GM21529 (cell line): ENCODE results near the gene CHTF18.
"Not testable (repeated sequence)": the region's sequence is repeated elsewhere in the genome, so short reads cannot be mapped to it uniquely, and the experiment has no call there.

ENCODE experiments used
- ATAC-seq: cut with Tn5 transposase; IDR thresholded peaks from one replicate; pipeline ENCODE4 v1.9.1; 2021; ENCODE audit not compliant: unreplicated experiment

The CHTF18 gene

GRCh38 chr16:788399-789126 is at the start of gene CHTF18:
CHTF18 (plus strand) TSS chr16:788620; CDS start chr16:788685, 65 bp downstream.
- peak; percentile 65 for ATAC-seq

GRCh38 chr16:739560-740458 is 48.6 kb upstream of the CHTF18 start:
- no peak for ATAC-seq

- ATAC-seq: peak; percentile 5
These were observed 48.0 kb upstream of the CHTF18 start for GRCh38 chr16:740459-740763.

- peak; percentile 64 for ATAC-seq
These were observed 47.5 kb upstream of the CHTF18 start, which contains the start of gene CIAO3 for GRCh38 chr16:740764-741505. CIAO3 (minus strand) TSS chr16:740997; CDS start chr16:740985, 12 bp downstream.

- ATAC-seq: no peak
These were observed 46.3 kb upstream of the CHTF18 start for GRCh38 chr16:741986-742629.

- not testable (repeated sequence) for ATAC-seq
These were observed 45.5 kb upstream of the CHTF18 start for GRCh38 chr16:742894-743293.

- ATAC-seq: no peak
These were observed 44.5 kb upstream of the CHTF18 start for GRCh38 chr16:743794-744500.

- ATAC-seq: no peak
These were observed 42.7 kb upstream of the CHTF18 start for GRCh38 chr16:745739-746138.

- ATAC-seq: no peak
These were observed 41.8 kb upstream of the CHTF18 start for GRCh38 chr16:746637-747036.

- ATAC-seq: no peak
These were observed 40.3 kb upstream of the CHTF18 start for GRCh38 chr16:747978-748746.

- ATAC-seq: no peak
These were observed 39.4 kb upstream of the CHTF18 start for GRCh38 chr16:749010-749409.

- no peak for ATAC-seq
These were observed 37.9 kb upstream of the CHTF18 start for GRCh38 chr16:750485-750884.

GRCh38 chr16:751152-752006 is 37.0 kb upstream of the CHTF18 start:
- no peak for ATAC-seq

- ATAC-seq: no peak
These were observed 36.5 kb upstream of the CHTF18 start for GRCh38 chr16:752007-752312.

- not testable (repeated sequence) for ATAC-seq
These were observed 34.3 kb upstream of the CHTF18 start for GRCh38 chr16:754121-754607.

- no peak for ATAC-seq
These were observed 33.8 kb upstream of the CHTF18 start for GRCh38 chr16:754656-755055.

- no peak for ATAC-seq
These were observed 32.0 kb upstream of the CHTF18 start for GRCh38 chr16:756428-756827.

GRCh38 chr16:759110-759910 is 29.1 kb upstream of the CHTF18 start:
- no peak for ATAC-seq
